K562 (cell line): ENCODE data around the gene CAV1. TPM values are rescaled to one million over a fixed set of nuclear protein-coding genes. Genes with fewer than 3 reads are reported as not detected.

ENCODE experiments used
- ATF1 ChIP-seq, 2 experiments: fragments of 450-650 bp in 1 of 2; IDR thresholded peaks; 2 replicates each; pipeline ENCODE4 v1.6.1; 2016; ENCODE audit warnings: missing compliant biosample characterization in 1 of 2, missing genetic modification characterization in 1 of 2
- GATA2 ChIP-seq: sonication (generic); formaldehyde crosslinking; IDR thresholded peaks from 2 replicates; pipeline ENCODE4 v1.4.0; 2020; ENCODE audit warnings: mild to moderate bottlenecking, missing genetic modification reagents
- HLTF ChIP-seq: fragments of 450-650 bp; IDR thresholded peaks from 2 replicates; pipeline ENCODE4 v1.6.1; 2016
- HOXB6 ChIP-seq: fragments of 250-450 bp; sonication (Bioruptor Pico); IDR thresholded peaks from 2 replicates; pipeline ENCODE4 v1.5.1; 2022; ENCODE audit warnings: mild to moderate bottlenecking, borderline replicate concordance
- KLF10 ChIP-seq: fragments of 250-450 bp; sonication (Bioruptor Pico); IDR thresholded peaks from 2 replicates; pipeline ENCODE4 v1.6.1; 2021; ENCODE audit warnings: matching md5 sums
- NONO ChIP-seq, 2 experiments: fragments of 200-400 bp in 1 of 2; fragments of 450-650 bp in 1 of 2; formaldehyde crosslinking in 1 of 2; IDR thresholded peaks; 2 replicates each; pipeline ENCODE4 v1.6.1; 2017; ENCODE audit warnings: low read depth in 2 of 2, mild to moderate bottlenecking in 2 of 2, moderate library complexity in 2 of 2, low read length in 1 of 2
- PHF21A ChIP-seq: fragments of 450-650 bp; IDR thresholded peaks from 2 replicates; pipeline ENCODE4 v1.6.1; 2017; ENCODE audit warnings: low read depth, borderline replicate concordance
- PTTG1 ChIP-seq: fragments of 450-650 bp; IDR thresholded peaks from 2 replicates; pipeline ENCODE4 v1.6.1; 2016; ENCODE audit warnings: low read depth, mild to moderate bottlenecking, missing genetic modification characterization, missing compliant biosample characterization
- REST ChIP-seq, 2 experiments: fragments of 450-650 bp; formaldehyde crosslinking in 1 of 2; IDR thresholded peaks; 2 replicates each; pipeline versions ENCODE4 v1.4.0 to v1.6.1; 2014 to 2020; ENCODE audit warnings: mild to moderate bottlenecking in 2 of 2, borderline replicate concordance in 1 of 2, low read depth in 1 of 2
- RUNX1 ChIP-seq: sonication (generic); IDR thresholded peaks from 2 replicates; pipeline ENCODE4 v1.6.1; 2016; ENCODE audit warnings: antibody characterized with exemption, low read depth
- SNIP1 ChIP-seq: fragments of 450-650 bp; IDR thresholded peaks from 2 replicates; pipeline ENCODE4 v1.7.1; 2017; ENCODE audit warnings: low read depth, mild to moderate bottlenecking
- TAF9B ChIP-seq: fragments of 450-650 bp; IDR thresholded peaks from 2 replicates; pipeline ENCODE4 v1.6.1; 2018; ENCODE audit warnings: mild to moderate bottlenecking; ENCODE audit not compliant: partially characterized antibody
- XRCC4 ChIP-seq: IDR thresholded peaks from one replicate; pipeline ENCODE4 v1.6.1; 2011; ENCODE audit not compliant: insufficient read depth, insufficient read length; ENCODE audit errors: extremely low read depth
- XRCC5 ChIP-seq: fragments of 200-400 bp; formaldehyde crosslinking; IDR thresholded peaks from 2 replicates; pipeline ENCODE4 v1.6.1; 2017; ENCODE audit warnings: low read depth, mild to moderate bottlenecking, low read length
- ZBTB49 ChIP-seq: sonication (generic); formaldehyde crosslinking; IDR thresholded peaks from 2 replicates; pipeline ENCODE4 v1.8.0; 2022; ENCODE audit warnings: missing genetic modification reagents, mild to moderate bottlenecking, borderline replicate concordance
- ZNF316 ChIP-seq: fragments of 450-650 bp; IDR thresholded peaks from 2 replicates; pipeline ENCODE4 v1.6.1; 2016
- ZNF778 ChIP-seq: fragments of 450-650 bp; formaldehyde crosslinking; IDR thresholded peaks from 2 replicates; pipeline ENCODE4 v1.4.0; 2020; ENCODE audit warnings: mild to moderate bottlenecking, moderate library complexity
- ZSCAN29 ChIP-seq: fragments of 450-650 bp; IDR thresholded peaks from 2 replicates; pipeline ENCODE4 v1.6.1; 2017
- polyA plus RNA-seq, 8 experiments: library from polyadenylated mRNA; depleted of rRNA in 4 of 8; stranded (reverse) in 5 of 8; unstranded in 3 of 8; fragments of >200 nt; fragmentation: Nextera tagmentation in 2 of 8; fragmentation: Illumina TruSeq in 1 of 8; extraction: Ambion mirVana in 2 of 8; extraction: Trizol in 1 of 8; gene quantifications; 2 replicates each; pipeline versions ENCODE4 v1.2.1 to v1.2.3, GENCODE V29; 2011 to 2014; ENCODE audit warnings: inconsistent platforms in 1 of 8, missing spikeins in 1 of 8
- total RNA-seq, 7 experiments: library from RNA; depleted of rRNA in 6 of 7; stranded (reverse); fragments of >200 nt in 6 of 7; fragmentation: Illumina TruSeq in 2 of 7; extraction: Trizol in 2 of 7; gene quantifications; 2 replicates each; pipeline versions ENCODE4 v1.2.1 to v1.2.3, GENCODE V29; 2011 to 2021; ENCODE audit warnings: low replicate concordance in 1 of 7

CAV1 gene
- total and polyA plus RNA-seq, 9 of the 15 experiments (the other 6 are each of a cell fraction or from before 2014, with no cell fraction given), result 0.08 to 1.5 (median 0.63) TPM

- TF ChIP-seq REST (IDR thresholded peaks at IDR 0.05; ENCODE audit: borderline replicate concordance), result peak; percentile 93
- TF ChIP-seq REST (CRISPR knock-in tag; IDR thresholded peaks at IDR 0.05; ENCODE audit: low read depth), result peak; percentile 71; the same call in 1 of the 2 replicates
- TF ChIP-seq TAF9B, result no peak
- TF ChIP-seq ZNF778 (CRISPR knock-in tag), result no peak
- no peak for TF ChIP-seq ZSCAN29
- no peak for TF ChIP-seq ATF1 (CRISPR knock-in tag; IDR thresholded peaks at IDR 0.05)
- TF ChIP-seq ATF1 (tag; IDR thresholded peaks at IDR 0.05), result peak; percentile 55
- TF ChIP-seq SNIP1, result no peak
- TF ChIP-seq NONO (IDR thresholded peaks at IDR 0.05; ENCODE audit: low read depth in 2 of 2, low read length in 1 of 2), result peak in 1 of 2 experiments; percentile 92; a peak in 1 of 4 replicates
- TF ChIP-seq GATA2 (CRISPR knock-in tag), result no peak
- no peak for TF ChIP-seq XRCC4
- TF ChIP-seq PHF21A, result no peak
- TF ChIP-seq RUNX1, result no peak
- TF ChIP-seq XRCC5, result peak; percentile 66; the same call in 1 of the 2 replicates
- no peak for TF ChIP-seq KLF10 (CRISPR knock-in tag)
- no peak for TF ChIP-seq HOXB6
- no peak for TF ChIP-seq ZNF316
- TF ChIP-seq HLTF, result peak; percentile 59
- TF ChIP-seq PTTG1 (tag), result no peak
- TF ChIP-seq ZBTB49 (CRISPR knock-in tag), result 0 out of 2 replicates have a peak, but pooled peaks have one; percentile 29
Measured at GRCh38 chr7:116525913-116526861, 1.4 kb downstream of the CAV1 start (continued).
